ENCODE data around the gene WNK2.

The WNK2 gene

GRCh38 chr9:93161786-93162562, 22.0 kb upstream of the WNK2 start:
- no peak for DNase-seq (ENCODE audit: low read depth in 3 of 3)

- no peak for DNase-seq (ENCODE audit: low read depth in 3 of 3)
These were observed 19.9 kb upstream of the WNK2 start for GRCh38 chr9:93164085-93164484.

GRCh38 chr9:93166699-93167098, 17.2 kb upstream of the WNK2 start:
- DNase-seq (ENCODE audit: low read depth in 3 of 3): no peak

- no peak for DNase-seq (ENCODE audit: low read depth in 3 of 3)
These were observed 16.8 kb upstream of the WNK2 start for GRCh38 chr9:93167185-93167584.

DNA sequence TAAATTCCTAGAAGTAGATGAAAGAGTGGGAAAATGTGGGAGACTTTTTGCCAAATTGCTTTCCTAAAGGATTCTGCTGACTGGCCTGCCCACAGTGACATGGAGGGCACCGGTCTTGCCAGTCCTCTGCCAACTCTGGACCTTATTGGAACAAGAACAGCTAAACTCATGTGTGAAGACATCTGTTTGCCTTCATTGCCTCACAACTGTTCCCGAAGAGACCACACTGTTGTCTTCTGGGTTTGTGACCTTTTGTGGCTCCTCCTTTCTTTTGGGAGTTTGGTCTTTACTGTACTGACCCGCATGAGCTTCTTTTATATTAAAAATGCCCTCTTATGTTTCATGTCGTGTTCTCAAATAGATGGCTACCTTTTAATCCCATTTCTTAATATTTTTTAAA, 16.1 kb upstream of the WNK2 start:
- DNase-seq (ENCODE audit: low read depth in 3 of 3): no peak

GRCh38 chr9:93168581-93168980, 15.4 kb upstream of the WNK2 start:
- no peak for DNase-seq (ENCODE audit: low read depth in 3 of 3)

DNA sequence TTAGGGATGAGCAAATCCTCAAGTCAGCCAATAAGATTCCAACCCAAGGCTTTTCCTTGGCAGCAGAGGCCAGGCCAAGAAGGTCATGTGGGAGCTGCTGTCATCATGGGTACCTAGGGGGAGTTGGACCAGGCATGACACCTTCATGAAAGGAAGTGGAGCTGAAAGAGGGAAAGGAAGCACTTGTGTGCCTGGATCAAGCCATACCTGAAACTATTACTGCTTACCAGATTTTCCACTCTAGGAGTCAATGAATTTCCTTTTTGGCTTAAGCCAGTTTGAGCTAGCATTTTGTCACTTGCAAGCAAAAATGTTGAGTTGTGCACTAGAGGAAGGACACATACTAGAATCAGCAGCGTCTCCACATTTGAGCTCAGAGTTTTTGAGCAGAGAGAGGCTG, 14.5 kb upstream of the WNK2 start:
- DNase-seq (ENCODE audit: low read depth in 3 of 3): no peak

DNA sequence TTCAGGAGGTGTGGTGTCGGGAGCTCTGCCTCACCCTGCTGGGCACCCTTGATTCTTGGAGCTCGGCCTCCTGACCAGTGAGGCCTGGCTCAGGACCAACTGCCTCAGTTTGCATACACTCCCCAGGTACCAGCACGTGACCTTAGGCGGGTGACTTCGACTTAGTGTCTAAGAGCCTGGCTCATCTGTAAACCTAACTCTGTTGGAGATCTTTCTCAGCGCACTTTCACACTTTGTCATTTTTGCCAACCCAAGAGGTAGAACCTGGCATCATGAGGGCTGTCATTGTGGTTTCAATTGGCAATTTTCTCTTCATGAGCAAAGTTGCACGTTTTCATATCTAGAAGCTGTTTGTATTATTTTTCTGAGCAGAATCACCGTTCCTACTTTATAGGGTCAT, 13.4 kb upstream of the WNK2 start:
- DNase-seq (ENCODE audit: low read depth in 3 of 3): no peak

DNA sequence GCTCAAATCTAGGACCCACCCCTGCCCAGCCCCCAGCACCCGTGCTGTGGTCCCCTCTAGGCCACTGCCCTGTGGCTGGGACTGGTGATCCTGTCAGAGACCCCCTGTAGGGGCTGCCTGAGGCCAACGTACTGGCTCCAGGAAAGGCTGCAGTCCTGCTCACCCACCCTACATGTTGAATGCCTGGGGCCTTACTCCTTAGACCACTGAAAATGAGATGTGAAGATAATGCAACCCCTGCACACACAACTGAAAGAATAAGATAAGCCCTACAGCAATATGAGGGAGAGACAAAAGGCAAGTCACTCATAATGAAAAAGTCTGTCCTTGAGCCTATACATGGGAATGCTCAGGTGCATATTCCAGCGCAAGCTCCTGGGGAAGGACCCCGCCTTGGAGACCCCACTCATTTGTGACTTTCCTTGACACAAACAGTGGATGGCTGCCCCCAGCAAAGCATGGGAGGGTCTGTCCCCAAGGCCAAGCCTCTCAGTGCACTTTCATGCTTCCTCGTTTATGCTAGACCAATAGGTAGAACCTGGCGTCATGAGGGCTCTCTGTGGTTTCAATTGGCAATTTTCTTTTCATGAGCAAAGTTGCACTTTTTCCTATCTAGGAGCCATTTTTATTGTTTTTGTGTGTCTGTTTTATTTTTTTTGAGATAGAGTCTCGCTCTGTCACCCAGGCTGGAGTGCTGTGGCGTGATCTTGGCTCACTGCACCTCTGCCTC, 12.5 kb upstream of the WNK2 start:
- DNase-seq (ENCODE audit: low read depth in 3 of 3): no peak

DNA sequence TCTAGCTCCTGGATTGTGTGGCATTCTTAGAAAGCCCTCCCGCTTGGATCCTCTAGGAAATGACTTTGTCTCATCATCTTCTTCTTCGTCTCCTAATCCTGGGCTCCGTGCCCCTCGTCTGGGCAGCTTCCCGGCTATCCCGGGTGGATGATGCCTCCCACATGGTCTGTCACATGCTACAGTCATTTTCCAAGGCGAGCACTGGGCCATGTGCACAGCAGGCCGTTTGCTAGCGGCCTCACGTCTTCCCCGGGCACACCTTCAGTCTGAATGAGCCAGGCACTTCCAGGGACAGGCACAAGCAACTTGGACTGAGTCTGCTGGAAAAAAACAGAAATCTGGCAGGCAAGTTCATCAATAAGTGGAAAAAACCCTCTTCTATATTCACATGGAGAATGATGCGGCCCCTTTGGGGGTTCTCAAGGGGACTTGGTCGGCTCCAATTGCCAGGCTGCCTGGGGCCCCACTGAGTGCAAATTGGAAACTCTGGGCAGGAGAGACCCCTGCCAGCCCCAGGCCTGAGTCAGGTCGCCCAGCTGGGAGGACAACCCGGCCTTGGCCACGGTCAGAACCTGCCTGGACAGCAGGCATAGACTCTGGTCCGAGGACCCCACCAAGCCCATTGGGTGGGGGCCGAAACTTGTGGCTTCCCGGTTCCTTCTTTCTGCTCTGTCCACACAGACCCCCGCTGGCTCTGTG, 11.1 kb upstream of the WNK2 start:
- no peak for DNase-seq (ENCODE audit: low read depth in 3 of 3)

DNA sequence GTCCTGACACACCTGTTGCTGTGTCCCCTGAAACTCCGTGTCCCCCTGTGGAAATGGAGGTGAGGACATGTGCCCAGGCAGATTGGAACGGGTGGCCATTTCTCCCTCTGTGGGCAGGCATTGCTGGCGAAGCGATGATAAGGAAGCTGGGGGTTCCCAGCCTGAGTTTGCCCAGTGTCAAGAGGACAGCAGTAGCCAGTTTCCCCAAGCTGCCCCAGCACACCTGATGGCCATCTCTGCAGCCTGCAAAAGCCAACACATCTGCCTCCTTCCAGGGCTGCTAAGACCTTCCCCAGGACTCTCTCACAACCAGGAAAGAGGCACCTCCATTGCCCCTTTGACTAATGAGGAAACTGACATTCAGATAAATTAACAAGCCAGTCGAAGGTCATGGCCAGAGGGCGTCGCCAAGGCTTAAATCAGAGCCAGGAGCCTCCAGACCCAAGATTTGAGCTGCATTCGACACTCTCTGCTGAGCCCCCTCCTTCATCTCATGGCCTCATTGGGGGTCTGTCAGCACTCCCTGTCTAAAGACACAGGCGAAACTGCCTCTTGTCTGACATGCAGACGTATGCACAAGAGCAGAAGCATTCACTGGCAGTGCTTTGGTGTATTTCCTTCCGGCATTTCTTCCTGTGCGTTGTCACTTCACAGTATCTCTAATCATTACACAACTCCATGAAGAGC, 10.4 kb upstream of the WNK2 start:
- no peak for DNase-seq (ENCODE audit: low read depth in 3 of 3)

GRCh38 chr9:93174976-93175375, 9.0 kb upstream of the WNK2 start:
- no peak for DNase-seq (ENCODE audit: low read depth in 3 of 3)

GRCh38 chr9:93177676-93178075, 6.3 kb upstream of the WNK2 start:
- no peak for DNase-seq (ENCODE audit: low read depth in 3 of 3)

DNA sequence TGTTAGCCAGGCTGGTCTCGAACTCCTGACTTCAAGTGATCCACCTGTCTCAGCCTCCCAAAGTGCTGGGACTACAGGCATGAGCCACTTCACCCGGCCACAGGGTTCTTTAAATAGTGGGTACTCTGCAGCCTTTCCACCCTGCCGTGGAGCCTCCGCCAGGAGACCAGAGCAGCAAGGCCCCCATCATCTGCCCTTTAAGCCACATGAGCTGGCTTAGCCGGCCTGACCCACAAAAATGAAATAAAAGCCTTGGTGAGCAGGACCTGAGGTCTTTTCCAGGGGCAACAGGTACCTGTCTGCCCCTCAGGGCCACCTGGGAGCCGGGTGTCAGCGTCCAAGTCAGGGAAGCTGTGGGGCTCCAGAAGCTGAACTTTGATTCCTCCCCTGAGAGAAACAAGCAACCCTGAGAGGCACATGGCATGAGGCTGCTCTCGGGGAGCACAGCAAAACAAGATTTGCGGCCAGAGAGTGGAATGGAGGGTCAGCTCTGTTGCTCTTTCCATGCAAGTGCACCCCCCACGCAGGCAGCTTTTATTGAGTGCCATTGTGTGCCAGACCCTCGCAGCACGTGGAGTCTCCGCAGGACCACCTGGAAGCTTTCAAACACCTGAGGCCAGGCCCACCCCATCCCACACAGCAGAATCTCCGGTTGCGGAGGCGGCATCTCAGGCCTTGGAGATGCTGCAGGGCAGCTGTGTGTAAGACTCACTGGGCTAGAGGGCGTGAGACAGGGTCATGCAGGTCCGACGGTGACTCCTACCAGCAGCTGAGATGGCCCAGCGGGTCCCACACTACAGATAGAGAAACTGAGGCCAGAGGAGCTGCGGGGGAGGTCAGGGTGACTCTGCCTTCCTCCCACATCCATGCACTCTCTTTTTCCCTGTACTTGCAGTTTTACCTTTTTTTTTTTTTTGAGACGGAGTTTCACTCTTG, 4.8 kb upstream of the WNK2 start:
- DNase-seq (ENCODE audit: low read depth in 3 of 3): no peak

GRCh38 chr9:93180938-93181337, 3.0 kb upstream of the WNK2 start:
- no peak for DNase-seq (ENCODE audit: low read depth in 3 of 3)

- no peak for DNase-seq (ENCODE audit: low read depth in 3 of 3)
These were observed 2.1 kb upstream of the WNK2 start for GRCh38 chr9:93181672-93182435.

GRCh38 chr9:93182572-93182971, 1.4 kb upstream of the WNK2 start:
- no peak for DNase-seq (ENCODE audit: low read depth in 3 of 3)

DNA sequence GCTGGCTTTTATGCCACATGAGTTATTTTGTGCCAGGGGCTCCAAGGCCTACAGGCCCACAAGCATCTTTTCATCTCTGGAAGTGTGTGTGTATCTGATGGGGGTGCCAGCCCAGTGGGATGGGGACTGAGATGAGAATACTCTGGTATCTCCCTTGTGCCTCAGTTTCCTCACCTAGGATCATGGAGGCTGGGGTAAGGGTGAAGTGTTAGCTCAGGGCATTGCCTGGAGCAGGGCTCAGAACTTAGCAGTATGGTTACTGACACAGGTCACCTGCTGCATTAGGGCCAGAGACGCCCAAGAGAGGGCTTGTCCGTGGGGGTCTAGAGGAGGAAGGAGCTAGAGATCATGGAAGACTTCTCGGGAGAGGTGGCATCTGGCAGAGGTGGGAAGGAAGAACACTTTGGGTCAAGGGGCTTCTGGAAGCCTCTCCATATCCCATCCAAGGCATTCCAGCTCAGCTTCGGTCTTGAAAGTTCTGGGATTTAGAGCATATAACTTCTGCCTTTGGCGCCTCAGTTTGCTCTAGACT, 742 bp upstream of the WNK2 start:
- no peak for DNase-seq (ENCODE audit: low read depth in 3 of 3)

GRCh38 chr9:93184432-93185265, 710 bp downstream of the WNK2 start:
- DNase-seq (ENCODE audit: low read depth in 3 of 3): no peak

Measured in stimulated activated CD4-positive, alpha-beta T cell treated with anti-CD3 and anti-CD28 coated beads, TNF-alpha, amount 100 ng/mL, for 48 hours (primary cell).